Neural progenitor cell (in vitro differentiated cells): ENCODE measurements around the gene ATXN7L1. TPM values are rescaled to one million over a fixed set of nuclear protein-coding genes. Genes with fewer than 3 reads are reported as not detected.

Source experiments
- DNase-seq: peaks from one replicate; pipeline ENCODE4 v3.0.0-alpha.2; 2016; ENCODE audit warnings: low spot score
- H2AFZ ChIP-seq: fragments of 200-600 bp; sonication (generic); replicated peaks from 2 replicates; pipeline ENCODE4 v1.6.1; 2016; ENCODE audit warnings: antibody characterized with exemption
- H3F3A ChIP-seq: fragments of 200-600 bp; sonication (generic); 2 replicates; pipeline ENCODE4 v1.6.1; 2016; ENCODE audit warnings: antibody characterized with exemption, low read depth
- H3K27ac ChIP-seq: fragments of 200-600 bp; sonication (generic); 2 replicates; pipeline ENCODE4 v1.5.1; 2016; ENCODE audit warnings: mild to moderate bottlenecking
- H3K27me3 ChIP-seq: fragments of 200-600 bp; sonication (generic); 2 replicates; pipeline ENCODE4 v1.6.1; 2016; ENCODE audit warnings: mild to moderate bottlenecking, moderate library complexity
- H3K36me3 ChIP-seq: fragments of 200-600 bp; sonication (generic); 2 replicates; pipeline ENCODE4 v1.5.1; 2016
- H3K4me1 ChIP-seq: fragments of 200-600 bp; sonication (generic); 2 replicates; pipeline ENCODE4 v1.6.1; 2016; ENCODE audit warnings: mixed run types
- H3K4me2 ChIP-seq: fragments of 200-600 bp; sonication (generic); 2 replicates; pipeline ENCODE4 v1.6.1; 2016
- H3K4me3 ChIP-seq: fragments of 200-600 bp; sonication (generic); 2 replicates; pipeline ENCODE4 v1.5.1; 2016
- H3K79me2 ChIP-seq: fragments of 200-600 bp; sonication (generic); 2 replicates; pipeline ENCODE4 v1.6.1; 2016; ENCODE audit warnings: low read depth
- H3K9ac ChIP-seq: fragments of 200-600 bp; sonication (generic); 2 replicates; pipeline ENCODE4 v1.6.1; 2016
- H3K9me3 ChIP-seq: fragments of 200-600 bp; sonication (generic); 2 replicates; pipeline ENCODE4 v1.5.1; 2016; ENCODE audit warnings: low read depth
- H4K20me1 ChIP-seq: fragments of 200-600 bp; sonication (generic); 2 replicates; pipeline ENCODE4 v1.6.1; 2016; ENCODE audit warnings: low read depth
- H3K27ac Mint-ChIP-seq: 3 replicates; pipeline ENCODE4 v1.8.0; 2021; ENCODE audit warnings: mixed read lengths
- H3K27me3 Mint-ChIP-seq: 2 replicates; pipeline ENCODE4 v1.8.0; 2022; ENCODE audit warnings: low read depth, mild to moderate bottlenecking, inconsistent platforms, moderate library complexity, mixed read lengths; ENCODE audit not compliant: insufficient read depth
- H3K36me3 Mint-ChIP-seq: 3 replicates; pipeline ENCODE4 v1.8.0; 2021; ENCODE audit warnings: mixed read lengths
- H3K4me1 Mint-ChIP-seq: 3 replicates; pipeline ENCODE4 v1.8.0; 2021; ENCODE audit warnings: mixed read lengths
- H3K4me3 Mint-ChIP-seq: 3 replicates; pipeline ENCODE4 v1.8.0; 2021; ENCODE audit warnings: mild to moderate bottlenecking, moderate library complexity, mixed read lengths
- H3K9me3 Mint-ChIP-seq: 3 replicates; pipeline ENCODE4 v1.8.0; 2020; ENCODE audit warnings: mixed read lengths
- CTCF ChIP-seq: fragments of 200-600 bp; sonication (generic); IDR thresholded peaks from 2 replicates; pipeline ENCODE4 v1.5.1; 2017; ENCODE audit warnings: antibody characterized with exemption, mild to moderate bottlenecking
- EZH2 ChIP-seq: fragments of 200-600 bp; sonication (generic); IDR thresholded peaks from 2 replicates; pipeline ENCODE4 v1.6.1; 2017; ENCODE audit warnings: antibody characterized with exemption, mild to moderate bottlenecking, moderate library complexity
- EZH2phosphoT487 ChIP-seq: fragments of 200-600 bp; sonication (generic); IDR thresholded peaks from 2 replicates; pipeline ENCODE4 v1.6.1; 2017; ENCODE audit warnings: antibody characterized with exemption
- total RNA-seq: library from RNA; depleted of rRNA; stranded (reverse); fragments of >200 nt; gene quantifications from 2 replicates; pipeline ENCODE4 v1.2.3, GENCODE V29; 2015; ENCODE audit warnings: low replicate concordance

The ATXN7L1 gene
- total RNA-seq, 1 donor from 2014 or later: 5.9 TPM

GRCh38 chr7:105829681-105830322 is 46.6 kb downstream of the ATXN7L1 start:
- Histone ChIP-seq H3K36me3 (no peaks in the 10 kb centered on the region), H3F3A (peaks cover 4% of the 10 kb centered on the region), H2AFZ (no peak overlapping the region), H3K79me2 (no peaks in the 10 kb centered on the region), H3K9ac (no peak overlapping the region), H3K9me3 (no peaks in the 10 kb centered on the region), H3K4me1 (peaks cover 18% of the 10 kb centered on the region), H4K20me1 (peaks cover 24% of the 10 kb centered on the region), H3K4me3 (no peak overlapping the region), H3K27me3 (no peaks in the 10 kb centered on the region), H3K4me2 (no peak overlapping the region), H3K27ac (no peak overlapping the region)
- H3K4me1 Mint-ChIP-seq: peaks cover 31% of the 10 kb centered on the region
- H3K4me3 Mint-ChIP-seq: no peak overlapping the region
- H3K36me3 Mint-ChIP-seq: peaks cover 7% of the 10 kb centered on the region
- no peak for TF ChIP-seq EZH2phosphoT487
- TF ChIP-seq CTCF: no peak
- no peak for TF ChIP-seq EZH2
- DNase-seq: no peak
- H3K9me3 Mint-ChIP-seq: peaks cover 7% of the 10 kb centered on the region
- H3K27me3 Mint-ChIP-seq: no peaks in the 10 kb centered on the region
- no peak overlapping the region for H3K27ac Mint-ChIP-seq

DNA sequence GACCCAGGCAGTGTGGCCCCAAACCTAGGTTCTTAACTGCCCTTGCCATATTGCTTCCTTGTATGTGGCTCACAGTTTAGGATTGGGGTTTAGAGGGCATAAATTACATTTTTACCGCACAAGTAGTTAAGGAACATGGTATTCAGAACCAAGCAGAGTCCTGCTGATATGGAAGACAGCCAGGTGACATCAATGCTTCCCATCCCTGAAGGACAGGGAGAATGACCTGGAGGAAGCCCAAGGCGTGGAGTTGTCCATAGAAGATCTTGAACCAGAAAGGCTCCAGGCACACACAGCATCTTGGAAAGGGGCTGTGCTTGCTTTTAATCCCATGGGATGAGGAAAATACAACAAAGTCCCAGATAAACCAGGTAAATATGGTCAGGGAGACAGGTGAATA is 48.3 kb downstream of the ATXN7L1 start:
- no peaks in the 10 kb centered on the region for H3K9me3 ChIP-seq
- H3K36me3 ChIP-seq: no peaks in the 10 kb centered on the region
- H3K27ac ChIP-seq: no peak overlapping the region
- Mint-ChIP-seq H3K27ac (no peak overlapping the region), H3K36me3 (peaks cover 12% of the 10 kb centered on the region), H3K4me1 (peaks cover 22% of the 10 kb centered on the region), H3K4me3 (no peak overlapping the region), H3K9me3 (peaks cover 12% of the 10 kb centered on the region), H3K27me3 (no peaks in the 10 kb centered on the region)
- H3K27me3 ChIP-seq: no peaks in the 10 kb centered on the region
- no peaks in the 10 kb centered on the region for H3F3A ChIP-seq
- TF ChIP-seq EZH2phosphoT487 (no peak), EZH2 (no peak), CTCF (no peak)
- no peak overlapping the region for H3K4me3 ChIP-seq
- DNase-seq: no peak
- H3K79me2 ChIP-seq: no peaks in the 10 kb centered on the region
- peaks cover 6% of the 10 kb centered on the region for H3K4me1 ChIP-seq
- H4K20me1 ChIP-seq: peaks cover 15% of the 10 kb centered on the region
- H2AFZ ChIP-seq: no peak overlapping the region
- no peak overlapping the region for H3K9ac ChIP-seq
- no peak overlapping the region for H3K4me2 ChIP-seq

- Histone ChIP-seq H3K9me3 (no peaks in the 10 kb centered on the region), H3K36me3 (no peaks in the 10 kb centered on the region), H2AFZ (no peak overlapping the region), H4K20me1 (peaks cover 7% of the 10 kb centered on the region), H3K4me3 (no peak overlapping the region), H3K27me3 (no peaks in the 10 kb centered on the region), H3K79me2 (no peaks in the 10 kb centered on the region), H3K9ac (no peak overlapping the region), H3K4me1 (peaks cover 3% of the 10 kb centered on the region), H3K4me2 (no peak overlapping the region), H3K27ac (no peak overlapping the region), H3F3A (no peaks in the 10 kb centered on the region)
- Mint-ChIP-seq H3K9me3 (peaks cover 12% of the 10 kb centered on the region), H3K4me3 (no peak overlapping the region), H3K4me1 (peaks cover 14% of the 10 kb centered on the region), H3K27ac (no peak overlapping the region), H3K27me3 (no peaks in the 10 kb centered on the region), H3K36me3 (peaks cover 12% of the 10 kb centered on the region)
- no peak for TF ChIP-seq CTCF
- TF ChIP-seq EZH2: no peak
- no peak for DNase-seq
Measured at GRCh38 chr7:105827151-105827875, 49.1 kb downstream of the ATXN7L1 start.
